Activated CD4-positive, alpha-beta T cell treated with anti-CD3 and anti-CD28 coated beads for 36 hours (primary cell): ENCODE data around the gene CX3CR1. TPM values are rescaled to one million over a fixed set of nuclear protein-coding genes. Genes with fewer than 3 reads are reported as not detected.

Source experiments
- ATAC-seq: fragments of 200-7000 bp; cut with Tn5 transposase; one replicate; pipeline ENCODE4 v1.10.0; 2021; ENCODE audit warnings: mild to moderate bottlenecking, moderate library complexity
- CTCF ChIA-PET: fragments of 350-600 bp; sonication (Branson Sonifier 250); formaldehyde crosslinking; loops from one replicate; lab custom pipeline; 2021; ENCODE audit warnings: antibody characterized with exemption; lab: Charles Lee
- POLR2A ChIA-PET: fragments of 350-600 bp; sonication (Branson Sonifier 250); formaldehyde crosslinking; loops from one replicate; lab custom pipeline; 2021; ENCODE audit warnings: antibody characterized with exemption, inconsistent platforms; lab: Charles Lee
- DNase-seq: peaks from one replicate; pipeline ENCODE4 v3.0.0-alpha.2; 2020
- H3K27ac Mint-ChIP-seq: one replicate; pipeline ENCODE4 v1.8.0; 2021; ENCODE audit warnings: mixed read lengths
- H3K27me3 Mint-ChIP-seq: one replicate; pipeline ENCODE4 v1.8.0; 2021; ENCODE audit warnings: mixed read lengths
- H3K36me3 Mint-ChIP-seq: one replicate; pipeline ENCODE4 v1.8.0; 2021; ENCODE audit warnings: low read depth, mixed read lengths
- H3K4me1 Mint-ChIP-seq: one replicate; pipeline ENCODE4 v1.8.0; 2021; ENCODE audit warnings: mixed read lengths
- H3K4me3 Mint-ChIP-seq: one replicate; pipeline ENCODE4 v1.8.0; 2021; ENCODE audit warnings: mild to moderate bottlenecking, moderate library complexity, mixed read lengths
- H3K9me3 Mint-ChIP-seq: one replicate; pipeline ENCODE4 v1.8.0; 2021; ENCODE audit warnings: low read depth, mixed read lengths
- intact Hi-C, 2 experiments: fragments of 100-400 bp; cut with DNase I in 1 of 2; cut with micrococcal nuclease in 1 of 2; formaldehyde crosslinking; loops; one replicate each; pipeline versions ENCODE4 v1.14.2 to v1.15.1; 2022 to 2024; cut with DNase I, micrococcal nuclease
- total RNA-seq, 2 experiments: library from RNA; stranded (reverse); gene quantifications; one replicate each; pipeline ENCODE4 v1.2.3, GENCODE V29; 2021

CX3CR1 gene
- total RNA-seq, 2 experiments from 2014 or later, result 0.14 to 0.16 TPM

- ChIA-PET POLR2A (no interaction called here), CTCF (interaction anchor here (0.9 to 2.6 kb wide), 6 partner anchors 8 to 91 kb away, joined by 3 to 15 read pairs (median 6); no protein-coding TSS in a partner anchor)
- intact Hi-C loops, result no loop called here
- Mint-ChIP-seq H3K9me3 (no peaks in the 10 kb centered on the region), H3K4me1 (peaks cover 11% of the 10 kb centered on the region), H3K4me3 (no peak overlapping the region), H3K27me3 (no peaks in the 10 kb centered on the region), H3K27ac (no peak overlapping the region), H3K36me3 (no peaks in the 10 kb centered on the region)
- ATAC-seq (no peak), DNase-seq (no peak)
Measured at GRCh38 chr3:39280571-39280970, 735 bp upstream of the CX3CR1 start.

GRCh38 chr3:39278616-39278935 is 1.3 kb downstream of the CX3CR1 start:
- H3K4me1 Mint-ChIP-seq, result peaks cover 6% of the 10 kb centered on the region
- H3K27me3 Mint-ChIP-seq, result no peaks in the 10 kb centered on the region
- H3K9me3 Mint-ChIP-seq, result no peaks in the 10 kb centered on the region
- no peaks in the 10 kb centered on the region for H3K36me3 Mint-ChIP-seq
- intact Hi-C loops, result no loop called here
- H3K4me3 Mint-ChIP-seq, result no peak overlapping the region
- no peak for ATAC-seq
- CTCF ChIA-PET, result interaction anchor here (0.6 to 2.1 kb wide), 6 partner anchors 9 to 201 kb away, joined by 3 to 15 read pairs (median 5); no protein-coding TSS in a partner anchor
- no peak overlapping the region for H3K27ac Mint-ChIP-seq
- no peak for DNase-seq
- POLR2A ChIA-PET, result interaction anchor here (0.7 kb wide), 2 partner anchors 123 to 208 kb away, joined by 3 to 4 read pairs; no protein-coding TSS in a partner anchor

GRCh38 chr3:39277893-39278615 is 1.8 kb downstream of the CX3CR1 start:
- Mint-ChIP-seq H3K27ac (no peak overlapping the region), H3K4me1 (peaks cover 6% of the 10 kb centered on the region), H3K27me3 (no peaks in the 10 kb centered on the region), H3K4me3 (no peak overlapping the region), H3K9me3 (no peaks in the 10 kb centered on the region), H3K36me3 (no peaks in the 10 kb centered on the region)
- CTCF ChIA-PET, result interaction anchor here (0.7 to 2.1 kb wide), 6 partner anchors 8 to 58 kb away, joined by 3 to 11 read pairs (median 5); no protein-coding TSS in a partner anchor
- intact Hi-C loops, result no loop called here
- no peak for ATAC-seq
- POLR2A ChIA-PET, result interaction anchor here (0.7 kb wide), 1 partner anchor 207 kb away, joined by 4 read pairs; no protein-coding TSS in a partner anchor
- DNase-seq, result no peak

GRCh38 chr3:39276746-39277145 is 3.1 kb downstream of the CX3CR1 start:
- Mint-ChIP-seq H3K4me3 (no peak overlapping the region), H3K27ac (no peak overlapping the region), H3K4me1 (peaks cover 6% of the 10 kb centered on the region), H3K9me3 (no peaks in the 10 kb centered on the region), H3K27me3 (no peaks in the 10 kb centered on the region), H3K36me3 (no peaks in the 10 kb centered on the region)
- ChIA-PET POLR2A (no interaction called here), CTCF (interaction anchor here (0.6 to 2.1 kb wide), 4 partner anchors 12 to 1258 kb away, joined by 3 to 11 read pairs (median 6); no protein-coding TSS in a partner anchor)
- no peak for ATAC-seq
- no peak for DNase-seq
- intact Hi-C loops, result no loop called here

DNA sequence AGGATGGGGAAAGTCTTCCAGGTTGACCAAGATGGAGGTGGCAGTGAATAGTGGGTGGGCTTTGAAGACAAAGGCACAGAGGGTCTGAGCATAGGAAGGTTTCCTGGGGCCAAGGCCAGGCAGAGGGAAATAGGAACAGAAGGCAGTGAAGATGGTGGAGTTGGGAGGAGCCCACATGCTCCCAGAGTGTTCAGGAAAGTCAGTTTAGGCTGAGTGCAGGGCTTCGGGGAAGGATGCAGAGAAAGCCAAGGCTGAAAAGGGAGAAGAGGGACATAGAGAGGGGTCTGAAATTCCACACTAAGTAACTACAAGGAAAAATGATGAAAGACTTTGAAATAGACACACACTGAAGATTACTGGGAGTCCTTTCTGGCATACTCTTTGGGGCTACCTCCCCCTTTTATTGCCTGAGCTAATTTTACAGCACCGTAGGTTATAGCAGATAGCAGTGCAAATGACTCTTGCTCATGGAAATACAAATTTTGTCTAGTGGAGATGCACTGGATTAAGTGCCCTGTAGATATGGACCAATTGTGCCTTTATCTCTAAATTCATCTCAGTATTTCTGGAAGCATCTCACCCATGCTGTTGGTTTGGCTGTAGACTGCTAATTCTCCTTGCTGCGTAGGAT is 3.8 kb downstream of the CX3CR1 start:
- Mint-ChIP-seq H3K27me3 (no peaks in the 10 kb centered on the region), H3K27ac (no peak overlapping the region), H3K9me3 (no peaks in the 10 kb centered on the region), H3K4me1 (peaks cover 6% of the 10 kb centered on the region), H3K4me3 (no peak overlapping the region), H3K36me3 (no peaks in the 10 kb centered on the region)
- intact Hi-C loops, result no loop called here
- ChIA-PET CTCF (interaction anchor here (0.6 to 3.2 kb wide), 4 partner anchors 12 to 1259 kb away, joined by 3 to 17 read pairs (median 6); no protein-coding TSS in a partner anchor), POLR2A (no interaction called here)
- DNase-seq (no peak), ATAC-seq (no peak)

- H3K4me3 Mint-ChIP-seq, result no peak overlapping the region
- H3K27ac Mint-ChIP-seq, result no peak overlapping the region
- ChIA-PET POLR2A (no interaction called here), CTCF (interaction anchor here (0.7 to 3.2 kb wide), 3 partner anchors 13 to 85 kb away, joined by 3 to 17 read pairs (median 6); no protein-coding TSS in a partner anchor)
- peaks cover 6% of the 10 kb centered on the region for H3K4me1 Mint-ChIP-seq
- H3K27me3 Mint-ChIP-seq, result no peaks in the 10 kb centered on the region
- intact Hi-C loops, result no loop called here
- ATAC-seq, result no peak
- no peaks in the 10 kb centered on the region for H3K36me3 Mint-ChIP-seq
- no peaks in the 10 kb centered on the region for H3K9me3 Mint-ChIP-seq
- no peak for DNase-seq
Measured at GRCh38 chr3:39275052-39275451, 4.8 kb downstream of the CX3CR1 start.

GRCh38 chr3:39273119-39273518 is 6.7 kb downstream of the CX3CR1 start:
- no peaks in the 10 kb centered on the region for H3K9me3 Mint-ChIP-seq
- H3K27me3 Mint-ChIP-seq, result no peaks in the 10 kb centered on the region
- H3K27ac Mint-ChIP-seq, result no peak overlapping the region
- ChIA-PET CTCF (interaction anchor here (0.6 to 3.2 kb wide), 3 partner anchors 15 to 200 kb away, joined by 3 to 17 read pairs (median 3); no protein-coding TSS in a partner anchor), POLR2A (no interaction called here)
- no peak overlapping the region for H3K4me3 Mint-ChIP-seq
- intact Hi-C loops, result no loop called here
- H3K4me1 Mint-ChIP-seq, result peaks cover 12% of the 10 kb centered on the region
- ATAC-seq (no peak), DNase-seq (no peak)
- no peaks in the 10 kb centered on the region for H3K36me3 Mint-ChIP-seq

DNA sequence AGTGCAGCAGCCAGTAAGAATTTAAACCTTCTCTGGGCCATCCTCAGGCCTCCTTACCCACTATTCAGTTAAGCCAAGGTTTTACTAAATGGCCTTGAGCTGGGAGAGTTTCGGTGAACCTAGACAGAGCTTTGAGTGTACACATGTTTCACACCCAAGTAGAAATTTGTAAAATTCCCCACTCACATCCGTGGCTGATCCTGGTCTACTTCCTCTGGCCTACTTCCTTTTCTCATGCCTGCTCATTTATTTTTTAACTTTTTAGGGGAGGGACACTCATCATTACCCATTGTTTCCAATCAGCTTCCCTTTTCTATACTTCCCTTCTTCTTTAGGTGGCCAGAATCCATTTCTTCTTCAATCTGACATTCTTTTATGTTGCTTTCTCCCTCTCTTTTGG is 7.6 kb downstream of the CX3CR1 start:
- intact Hi-C loops, result no loop called here
- ChIA-PET POLR2A (interaction anchor here (0.6 to 0.7 kb wide), 2 partner anchors 46 to 70 kb away, joined by 3 read pairs; no protein-coding TSS in a partner anchor), CTCF (interaction anchor here (0.6 to 1.9 kb wide), 7 partner anchors 11 to 156 kb away, joined by 3 to 14 read pairs (median 5); partner anchors contain the start of gene XIRP1)
- H3K4me3 Mint-ChIP-seq, result no peak overlapping the region
- no peaks in the 10 kb centered on the region for H3K9me3 Mint-ChIP-seq
- DNase-seq (no peak), ATAC-seq (no peak)
- H3K36me3 Mint-ChIP-seq, result no peaks in the 10 kb centered on the region
- H3K27ac Mint-ChIP-seq, result no peak overlapping the region
- H3K27me3 Mint-ChIP-seq, result no peaks in the 10 kb centered on the region
- H3K4me1 Mint-ChIP-seq, result peaks cover 21% of the 10 kb centered on the region

- H3K4me3 Mint-ChIP-seq, result no peak overlapping the region
- ChIA-PET POLR2A (no interaction called here), CTCF (interaction anchor here (1.0 to 1.9 kb wide), 6 partner anchors 11 to 145 kb away, joined by 3 to 14 read pairs (median 6); partner anchors contain the start of gene XIRP1)
- no peak for ATAC-seq
- no peaks in the 10 kb centered on the region for H3K9me3 Mint-ChIP-seq
- H3K27me3 Mint-ChIP-seq, result no peaks in the 10 kb centered on the region
- no peak for DNase-seq
- intact Hi-C loops, result no loop called here
- no peak overlapping the region for H3K27ac Mint-ChIP-seq
- peaks cover 19% of the 10 kb centered on the region for H3K4me1 Mint-ChIP-seq
- no peaks in the 10 kb centered on the region for H3K36me3 Mint-ChIP-seq
Measured at GRCh38 chr3:39271363-39271914, 8.4 kb downstream of the CX3CR1 start.

DNA sequence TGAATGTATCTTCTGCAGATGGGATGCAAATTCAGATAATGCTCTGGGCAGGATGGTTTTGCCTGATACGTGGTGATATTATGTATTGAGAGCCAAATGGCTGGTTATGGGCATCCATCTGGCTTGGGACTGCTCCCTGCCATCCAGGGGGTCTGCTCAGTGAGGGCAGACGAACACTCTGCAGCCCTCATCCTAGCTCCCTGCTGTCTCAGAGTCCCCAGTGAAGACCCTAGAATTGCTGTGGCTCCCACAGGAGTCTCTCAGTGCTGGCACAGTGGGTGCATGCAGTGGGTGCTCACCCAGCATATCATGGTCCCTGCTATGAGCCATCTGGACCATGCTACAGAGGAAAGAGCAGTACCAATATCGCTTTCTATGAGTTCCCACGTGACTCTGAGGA is 10.3 kb downstream of the CX3CR1 start:
- intact Hi-C loops, result loop anchor here in 1 of 2 experiments (5.0 to 10.0 kb wide), 2 partner anchors 77 to 1105 kb away; partner anchors contain the start of genes OXSR1 and XIRP1
- POLR2A ChIA-PET, result no interaction called here

DNA sequence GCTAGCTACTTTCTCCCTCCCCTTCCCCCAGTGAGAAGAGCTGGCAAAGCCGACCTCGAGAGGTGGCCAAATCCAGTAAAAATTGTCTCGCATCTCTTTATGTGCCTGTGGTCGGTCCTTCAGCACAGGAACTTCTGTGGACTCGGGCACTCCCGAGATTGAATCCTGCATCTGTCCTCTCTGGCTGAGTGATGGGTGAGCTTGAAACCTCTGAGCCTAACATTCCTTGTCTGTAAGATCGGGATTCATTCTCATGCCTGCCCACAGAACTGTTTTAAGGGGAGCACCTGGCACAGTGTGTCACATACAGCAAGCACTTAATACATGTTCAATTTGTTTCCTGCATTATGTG is 11.3 kb downstream of the CX3CR1 start:
- Mint-ChIP-seq H3K9me3 (no peaks in the 10 kb centered on the region), H3K27ac (no peak overlapping the region), H3K4me1 (peaks cover 20% of the 10 kb centered on the region), H3K4me3 (no peak overlapping the region), H3K27me3 (no peaks in the 10 kb centered on the region), H3K36me3 (no peaks in the 10 kb centered on the region)
- ChIA-PET POLR2A (interaction anchor here (0.6 to 1.1 kb wide), 3 partner anchors 91 to 217 kb away, joined by 3 to 4 read pairs (median 4); no protein-coding TSS in a partner anchor), CTCF (interaction anchor here (0.7 to 3.4 kb wide), 11 partner anchors 10 to 232 kb away, joined by 3 to 32 read pairs (median 4); no protein-coding TSS in a partner anchor)
- no peak for DNase-seq
- intact Hi-C loops, result loop anchor here in 1 of 2 experiments (5.0 to 10.0 kb wide), 2 partner anchors 76 to 1104 kb away; partner anchors contain the start of genes OXSR1 and XIRP1
- ATAC-seq, result no peak

More for the DNA sequence above, 10.3 kb downstream of the CX3CR1 start:
- Mint-ChIP-seq H3K4me1 (peaks cover 18% of the 10 kb centered on the region), H3K4me3 (no peak overlapping the region), H3K27ac (no peak overlapping the region), H3K36me3 (no peaks in the 10 kb centered on the region), H3K27me3 (no peaks in the 10 kb centered on the region), H3K9me3 (no peaks in the 10 kb centered on the region)
- no peak for DNase-seq
- CTCF ChIA-PET, result interaction anchor here (0.7 to 3.4 kb wide), 4 partner anchors 9 to 231 kb away, joined by 3 to 32 read pairs (median 4); no protein-coding TSS in a partner anchor
- ATAC-seq, result no peak
